ENCODE data around the gene NSMCE1. TPM values are rescaled to one million over a fixed set of nuclear protein-coding genes. Genes with fewer than 3 reads are reported as not detected.

The NSMCE1 gene, protein sequence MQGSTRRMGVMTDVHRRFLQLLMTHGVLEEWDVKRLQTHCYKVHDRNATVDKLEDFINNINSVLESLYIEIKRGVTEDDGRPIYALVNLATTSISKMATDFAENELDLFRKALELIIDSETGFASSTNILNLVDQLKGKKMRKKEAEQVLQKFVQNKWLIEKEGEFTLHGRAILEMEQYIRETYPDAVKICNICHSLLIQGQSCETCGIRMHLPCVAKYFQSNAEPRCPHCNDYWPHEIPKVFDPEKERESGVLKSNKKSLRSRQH
- total RNA-seq (56.8 and 61.9 TPM in 2 replicates), polyA plus RNA-seq (29.0 and 29.5 TPM in 2 replicates), polyA minus RNA-seq (33.2 and 63.2 TPM in 2 replicates)
- 66.2 TPM for total RNA-seq (2013)

DNA sequence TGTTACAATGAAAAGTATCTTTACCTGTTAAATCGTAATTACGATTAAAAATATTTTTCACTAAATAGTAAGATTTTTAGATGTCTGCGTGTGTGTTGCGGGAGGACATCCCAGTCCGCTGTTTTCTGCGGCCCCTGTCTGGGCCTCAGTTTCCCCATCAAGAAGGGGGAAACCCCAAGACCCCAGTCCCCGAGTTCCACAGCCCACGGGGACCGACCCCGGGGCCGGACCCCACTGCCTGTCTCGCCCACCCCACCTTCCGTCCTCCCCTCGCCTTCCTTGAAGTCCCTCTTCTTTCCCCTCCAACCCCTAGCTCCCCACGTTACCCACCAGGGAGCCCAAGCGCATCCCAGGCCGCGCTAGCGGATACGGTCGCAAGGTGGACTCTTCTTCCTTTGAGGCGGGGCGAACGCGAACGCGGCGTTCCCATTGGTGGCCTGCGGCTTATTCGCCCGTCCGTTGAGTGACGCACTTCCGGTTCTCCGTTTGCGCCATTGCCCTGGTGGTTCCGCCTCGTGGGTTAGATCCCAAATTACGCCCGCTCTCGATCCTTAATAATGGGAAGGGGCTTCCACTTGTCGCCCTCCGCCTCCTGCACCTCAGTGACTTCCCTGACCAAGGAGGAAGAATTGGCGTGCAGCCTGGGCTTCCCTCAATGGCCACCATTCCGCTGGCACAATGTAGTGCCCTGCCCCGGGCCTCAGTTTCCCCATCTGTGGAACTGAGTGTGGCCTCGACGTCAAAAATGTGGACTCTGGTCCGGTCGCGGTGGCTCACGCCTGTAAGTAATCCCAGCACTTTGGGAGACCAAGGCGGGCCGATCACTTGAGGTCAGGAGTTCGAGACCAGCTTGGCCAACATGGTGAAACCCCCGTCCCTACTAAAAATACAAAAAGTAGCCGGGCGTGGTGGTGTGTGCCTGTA is at the start of gene NSMCE1:
NSMCE1 (minus strand) TSS at position 397 of the 924 bp plus-strand sequence. CDS start 11,202 bp downstream, outside the sequence.
- Histone ChIP-seq H3K9ac (ENCODE audit: low read length) (peak within 1 kb of the TSS; percentile 83), H3K27ac (ENCODE audit: low read length in 2 of 2) (peak within 1 kb of the TSS; percentile 93 to 99), H2AFZ (ENCODE audit: insufficient read depth, low read depth, low read length, poor library complexity, severe bottlenecking) (peak within 1 kb of the TSS; percentile 81), H3K4me3 (ENCODE audit: control extremely low read depth in 1 of 5, extremely low read depth in 1 of 5, insufficient read depth in 1 of 5, low read depth in 2 of 5, low read length in 4 of 5) (peak within 1 kb of the TSS; percentile 88 to 97 (median 94)), H3K79me2 (ENCODE audit: control insufficient read depth, insufficient read depth, low read length) (peaks cover 44% of the 10 kb centered on the region), H4K20me1 (ENCODE audit: control insufficient read depth, insufficient read depth, low read length, poor library complexity, severe bottlenecking) (no peaks in the 10 kb centered on the region), H3K27me3 (replicated peaks in 1 of 4; ENCODE audit: control extremely low read depth in 1 of 4, control insufficient read depth in 3 of 4, insufficient read depth in 4 of 4, low read length in 3 of 4) (no peaks in the 10 kb centered on the region), H3K4me1 (ENCODE audit: control insufficient read depth in 2 of 2, insufficient read depth in 2 of 2, low read length in 2 of 2) (peaks cover 59 to 63% of the 10 kb centered on the region in 2 donors), H3K4me2 (replicated peaks; ENCODE audit: low read depth, low read length, poor library complexity, severe bottlenecking) (peak within 1 kb of the TSS; percentile 78), H3K36me3 (replicated peaks in 1 of 2; ENCODE audit: control extremely low read depth in 1 of 2, control insufficient read depth in 1 of 2, extremely low read depth in 1 of 2, insufficient read depth in 2 of 2, low read length in 1 of 2) (no peaks in the 10 kb centered on the region), H3K9me3 (ENCODE audit: control extremely low read depth in 1 of 3, control insufficient read depth in 2 of 3, insufficient read depth in 1 of 3, low read length in 2 of 3) (no peaks in the 10 kb centered on the region)
- intact Hi-C loops (cut with micrococcal nuclease): loop anchor here (1.0 to 2.0 kb wide), 6 partner anchors 14 to 100 kb away; partner anchors contain the start of gene KDM8
- ATAC-seq (ENCODE audit: low read depth) (peak; percentile 97), DNase-seq (peak; percentile 97)
- no peak for TF ChIP-seq EZH2 (IDR thresholded peaks at IDR 0.05; ENCODE audit: borderline replicate concordance, insufficient read depth, low read depth, low read length, poor library complexity, severe bottlenecking)
- TF ChIP-seq, protein P1, sequence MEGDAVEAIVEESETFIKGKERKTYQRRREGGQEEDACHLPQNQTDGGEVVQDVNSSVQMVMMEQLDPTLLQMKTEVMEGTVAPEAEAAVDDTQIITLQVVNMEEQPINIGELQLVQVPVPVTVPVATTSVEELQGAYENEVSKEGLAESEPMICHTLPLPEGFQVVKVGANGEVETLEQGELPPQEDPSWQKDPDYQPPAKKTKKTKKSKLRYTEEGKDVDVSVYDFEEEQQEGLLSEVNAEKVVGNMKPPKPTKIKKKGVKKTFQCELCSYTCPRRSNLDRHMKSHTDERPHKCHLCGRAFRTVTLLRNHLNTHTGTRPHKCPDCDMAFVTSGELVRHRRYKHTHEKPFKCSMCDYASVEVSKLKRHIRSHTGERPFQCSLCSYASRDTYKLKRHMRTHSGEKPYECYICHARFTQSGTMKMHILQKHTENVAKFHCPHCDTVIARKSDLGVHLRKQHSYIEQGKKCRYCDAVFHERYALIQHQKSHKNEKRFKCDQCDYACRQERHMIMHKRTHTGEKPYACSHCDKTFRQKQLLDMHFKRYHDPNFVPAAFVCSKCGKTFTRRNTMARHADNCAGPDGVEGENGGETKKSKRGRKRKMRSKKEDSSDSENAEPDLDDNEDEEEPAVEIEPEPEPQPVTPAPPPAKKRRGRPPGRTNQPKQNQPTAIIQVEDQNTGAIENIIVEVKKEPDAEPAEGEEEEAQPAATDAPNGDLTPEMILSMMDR (IDR thresholded peaks at IDR 0.05): peak; percentile 11
- 8% methylated on average over 55 of the region's 58 CpGs for WGBS (ENCODE audit: insufficient coverage)
- Mint-ChIP-seq H3K9me3 (ENCODE audit: insufficient read depth) (no peaks in the 10 kb centered on the region), H3K4me3 (peak within 1 kb of the TSS; percentile 99), H3K4me1 (peaks cover 71% of the 10 kb centered on the region), H3K27me3 (no peaks in the 10 kb centered on the region), H3K27ac (peak within 1 kb of the TSS; percentile 99)
- CTCF ChIA-PET: interaction anchor here (0.9 to 2.3 kb wide), 6 partner anchors 7 to 99 kb away, joined by 3 to 7 read pairs (median 5); no protein-coding TSS in a partner anchor
- POLR2A ChIA-PET: interaction anchor here (0.6 to 1.6 kb wide), 8 partner anchors 14 to 99 kb away, joined by 3 to 11 read pairs (median 5); no protein-coding TSS in a partner anchor

Measured in B cell (primary cell).